ENCODE results near the gene ELOVL3.

ELOVL3 gene

GRCh38 chr10:102255404-102255803 is 29.3 kb downstream of the ELOVL3 start:
- DNase-seq, result no peak

GRCh38 chr10:102261196-102261595 is 35.1 kb downstream of the ELOVL3 start:
- no peak for DNase-seq

GRCh38 chr10:102261842-102262241 is 35.7 kb downstream of the ELOVL3 start:
- no peak for DNase-seq

- DNase-seq, result no peak
Observed at GRCh38 chr10:102262744-102263370, 36.8 kb downstream of the ELOVL3 start.

- DNase-seq, result no peak
Observed at GRCh38 chr10:102264371-102264770, 38.3 kb downstream of the ELOVL3 start.

- DNase-seq, result no peak
Observed at GRCh38 chr10:102266670-102267069, 40.6 kb downstream of the ELOVL3 start.

- no peak for DNase-seq
Observed at GRCh38 chr10:102267748-102268147, 41.6 kb downstream of the ELOVL3 start.

- no peak for DNase-seq
Observed at GRCh38 chr10:102268375-102268888, 42.3 kb downstream of the ELOVL3 start.

- DNase-seq, result peak; percentile 12 to 24 (median 23)
Observed at GRCh38 chr10:102269017-102269416, 42.9 kb downstream of the ELOVL3 start.

- DNase-seq, result no peak
Observed at GRCh38 chr10:102274062-102274461, 48.0 kb downstream of the ELOVL3 start.

- DNase-seq, result no peak
Observed at GRCh38 chr10:102275343-102275742, 49.2 kb downstream of the ELOVL3 start.

- DNase-seq, result no peak
Observed at GRCh38 chr10:102279104-102279503, 53.0 kb downstream of the ELOVL3 start.

Data from suppressor macrophage treated with lipopolysaccharide for 1 hour (primary cell).